Amniotic epithelial cell (primary cell): ENCODE results near the gene TAAR8.
"Not testable (repeated sequence)": the region's sequence is repeated elsewhere in the genome, so short reads cannot be mapped to it uniquely, and the experiment has no call there.

ENCODE experiments used
- DNase-seq: peaks from one replicate; pipeline ENCODE4 v3.0.0-alpha.2; 2010; ENCODE audit warnings: low read depth

TAAR8 gene

GRCh38 chr6:132552372-132552771, at the start of gene TAAR8:
TSS of gene TAAR8 (plus strand) at chr6:132552672. CDS start at chr6:132552693, 21 bp downstream.
- DNase-seq: no peak

- peak; percentile 4 for DNase-seq
These were observed 47.7 kb upstream of the TAAR8 start for GRCh38 chr6:132504757-132505156.

- DNase-seq: no peak
These were observed 47.3 kb upstream of the TAAR8 start for GRCh38 chr6:132505158-132505557.

GRCh38 chr6:132506461-132506860, 46.0 kb upstream of the TAAR8 start:
- no peak for DNase-seq

- DNase-seq: no peak
These were observed 45.3 kb upstream of the TAAR8 start for GRCh38 chr6:132506869-132507808.

- DNase-seq: peak; percentile 77
These were observed 41.2 kb upstream of the TAAR8 start for GRCh38 chr6:132511210-132511830.

- DNase-seq: peak; percentile 12
These were observed 40.6 kb upstream of the TAAR8 start for GRCh38 chr6:132511831-132512220.

- DNase-seq: no peak
These were observed 40.2 kb upstream of the TAAR8 start for GRCh38 chr6:132512342-132512637.

GRCh38 chr6:132512638-132513632, 39.5 kb upstream of the TAAR8 start, which contains the start of gene STX7:
TSS of gene STX7 (minus strand) at chr6:132513116. CDS start at chr6:132503530, 9,586 bp downstream.
- peak; percentile 88 for DNase-seq

GRCh38 chr6:132513831-132514545, 38.5 kb upstream of the TAAR8 start:
- no peak for DNase-seq

GRCh38 chr6:132515386-132515785, 37.1 kb upstream of the TAAR8 start:
- no peak for DNase-seq

GRCh38 chr6:132520953-132521352, 31.5 kb upstream of the TAAR8 start:
- peak; percentile 28 for DNase-seq

- DNase-seq: no peak
These were observed 27.8 kb upstream of the TAAR8 start for GRCh38 chr6:132524646-132525045.

GRCh38 chr6:132525866-132526265, 26.6 kb upstream of the TAAR8 start:
- DNase-seq: no peak

- DNase-seq: no peak
These were observed 26.0 kb upstream of the TAAR8 start for GRCh38 chr6:132526461-132526860.

- DNase-seq: peak; percentile 7
These were observed 24.7 kb upstream of the TAAR8 start for GRCh38 chr6:132527791-132528190.

- DNase-seq: peak; percentile 56
These were observed 22.0 kb upstream of the TAAR8 start for GRCh38 chr6:132530293-132530974.

GRCh38 chr6:132534546-132534945, 17.9 kb upstream of the TAAR8 start:
- not testable (repeated sequence) for DNase-seq

GRCh38 chr6:132537145-132537544, 15.3 kb upstream of the TAAR8 start:
- no peak for DNase-seq

- no peak for DNase-seq
These were observed 14.5 kb upstream of the TAAR8 start, which contains the start of gene TAAR9 for GRCh38 chr6:132537977-132538376. TSS of gene TAAR9 (plus strand) at chr6:132538277. CDS start at chr6:132538290, 13 bp downstream.

GRCh38 chr6:132544826-132545225, 7.6 kb upstream of the TAAR8 start:
- DNase-seq: no peak
